SK-N-SH (cell line): ENCODE data around the gene TXNRD2. TPM values are rescaled to one million over a fixed set of nuclear protein-coding genes. Genes with fewer than 3 reads are reported as not detected.

Experiments used
- CTCF ChIA-PET: fragments of 300-600, 350-600 bp; formaldehyde crosslinking; extraction: SDS; loops from one replicate; lab custom pipeline; 2021; lab: Yijun Ruan, JAX
- POLR2A ChIA-PET: fragments of 350-600 bp; sonication (Branson Sonifier 250); formaldehyde crosslinking; extraction: SDS; loops from one replicate; lab custom pipeline; 2020; ENCODE audit warnings: antibody characterized with exemption, inconsistent platforms; lab: Yijun Ruan, JAX
- DNase-seq: peaks from one replicate; pipeline ENCODE4 v3.0.0; 2012
- H2AFZ ChIP-seq: fragments of 200-600 bp; sonication (generic); 2 replicates; pipeline ENCODE4 v1.8.1; 2016; ENCODE audit warnings: antibody characterized with exemption, mild to moderate bottlenecking, low read depth
- H3F3A ChIP-seq: fragments of 200-600 bp; sonication (generic); replicated peaks from 2 replicates; pipeline ENCODE3; 2016; ENCODE audit warnings: antibody characterized with exemption, mild to moderate bottlenecking; ENCODE audit not compliant: insufficient read depth
- H3K27ac ChIP-seq, 2 experiments: fragments of 200-500 bp in 1 of 2; fragments of 200-600 bp in 1 of 2; sonication (Bioruptor generic) in 1 of 2; sonication (generic), shearing (Covaris generic) in 1 of 2; 2 replicates each; pipeline versions ENCODE4 v1.5.1 to v1.6.1; 2014 to 2016; ENCODE audit warnings: low read depth in 2 of 2, inconsistent platforms in 1 of 2, low read length in 1 of 2, mild to moderate bottlenecking in 1 of 2, mixed read lengths in 1 of 2
- H3K27me3 ChIP-seq: fragments of 200-600 bp; sonication (generic), shearing (Covaris generic); 2 replicates; pipeline ENCODE4 v1.6.1; 2016; ENCODE audit warnings: mixed run types; ENCODE audit not compliant: insufficient read depth
- H3K36me3 ChIP-seq, 2 experiments: fragments of 200-500 bp in 1 of 2; fragments of 200-600 bp in 1 of 2; sonication (Bioruptor generic) in 1 of 2; sonication (generic) in 1 of 2; replicated peaks in 1 of 2; 2 replicates each; pipeline versions ENCODE3 to v1.5.1; 2014 to 2016; ENCODE audit warnings: low read length in 1 of 2, mild to moderate bottlenecking in 1 of 2; ENCODE audit not compliant: insufficient read depth in 2 of 2, control insufficient read depth in 1 of 2
- H3K4me1 ChIP-seq, 2 experiments: fragments of 200-500 bp in 1 of 2; fragments of 200-600 bp in 1 of 2; sonication (Bioruptor generic) in 1 of 2; sonication (generic), shearing (Covaris generic) in 1 of 2; 2 replicates each; pipeline versions ENCODE4 v1.5.1 to v1.6.1; 2014 to 2016; ENCODE audit warnings: low read depth in 1 of 2, low read length in 1 of 2, mixed run types in 1 of 2; ENCODE audit not compliant: insufficient read depth in 2 of 2, control insufficient read depth in 1 of 2
- H3K4me2 ChIP-seq: fragments of 200-600 bp; sonication (generic), shearing (Covaris generic); 2 replicates; pipeline ENCODE4 v1.6.1; 2017; ENCODE audit warnings: mixed run types
- H3K4me3 ChIP-seq, 2 experiments: fragments of 200-500 bp in 1 of 2; fragments of 200-600 bp in 1 of 2; sonication (Bioruptor generic) in 1 of 2; sonication (generic), shearing (Covaris generic) in 1 of 2; 2 replicates each; pipeline versions ENCODE4 v1.5.1 to v1.8.1; 2014 to 2016; ENCODE audit warnings: low read depth in 2 of 2, inconsistent platforms in 1 of 2, low read length in 1 of 2, mild to moderate bottlenecking in 1 of 2, mixed read lengths in 1 of 2, moderate library complexity in 1 of 2
- H3K79me2 ChIP-seq: fragments of 200-600 bp; sonication (generic); 2 replicates; pipeline ENCODE4 v1.8.1; 2017; ENCODE audit warnings: mild to moderate bottlenecking; ENCODE audit not compliant: insufficient read depth
- H3K9ac ChIP-seq: fragments of 200-600 bp; sonication (generic); 2 replicates; pipeline ENCODE4 v1.6.1; 2017; ENCODE audit warnings: mixed run types
- H3K9me2 ChIP-seq: fragments of 200-600 bp; sonication (generic); 2 replicates; pipeline ENCODE4 v1.6.1; 2017; ENCODE audit warnings: mixed run types
- H3K9me3 ChIP-seq: fragments of 200-600 bp; sonication (generic); 2 replicates; pipeline ENCODE4 v1.6.1; 2017; ENCODE audit warnings: mixed run types, mild to moderate bottlenecking, moderate library complexity
- H4K20me1 ChIP-seq: fragments of 200-600 bp; sonication (generic); 2 replicates; pipeline ENCODE4 v1.6.1; 2017; ENCODE audit warnings: mild to moderate bottlenecking, mixed run types; ENCODE audit not compliant: insufficient read depth
- EZH2phosphoT487 ChIP-seq: fragments of 200-600 bp; sonication (generic); IDR thresholded peaks from 2 replicates; pipeline ENCODE4 v1.6.1; 2017; ENCODE audit warnings: low read depth, mixed run types, mild to moderate bottlenecking, antibody characterized with exemption, moderate library complexity, borderline replicate concordance
- FOSL2 ChIP-seq: IDR thresholded peaks from 2 replicates; pipeline ENCODE4 v1.4.0; 2012; ENCODE audit warnings: low read depth, mild to moderate bottlenecking, moderate library complexity, borderline replicate concordance
- FOXJ3 ChIP-seq: sonication (generic); formaldehyde crosslinking; IDR thresholded peaks from 2 replicates; pipeline ENCODE4 v1.5.1; 2020; ENCODE audit warnings: mild to moderate bottlenecking, missing genetic modification reagents
- JUND ChIP-seq: IDR thresholded peaks from 2 replicates; pipeline ENCODE4 v1.4.0; 2012
- MEF2A ChIP-seq: IDR thresholded peaks from 2 replicates; pipeline ENCODE4 v1.4.0; 2012; ENCODE audit warnings: low read depth, borderline replicate concordance
- NFIC ChIP-seq: IDR thresholded peaks from 2 replicates; pipeline ENCODE4 v1.4.0; 2012; ENCODE audit warnings: borderline replicate concordance
- POLR2AphosphoS5 ChIP-seq: IDR thresholded peaks from 2 replicates; pipeline ENCODE4 v1.6.1; 2012; ENCODE audit warnings: low read depth, low read length
- RCOR1 ChIP-seq: fragments of 150-350 bp; IDR thresholded peaks from 2 replicates; pipeline ENCODE4 v1.6.1; 2017; ENCODE audit warnings: antibody characterized with exemption, low read length
- REST ChIP-seq: IDR thresholded peaks from 2 replicates; pipeline ENCODE4 v1.6.1; 2012; ENCODE audit warnings: mild to moderate bottlenecking, low read depth, low read length, moderate library complexity
- RFX5 ChIP-seq: IDR thresholded peaks from 2 replicates; pipeline ENCODE4 v1.6.1; 2012; ENCODE audit warnings: mild to moderate bottlenecking, improper control_type of control experiment, low read length
- SIN3A ChIP-seq: IDR thresholded peaks from 2 replicates; pipeline ENCODE4 v1.6.1; 2012; ENCODE audit warnings: low read depth, mild to moderate bottlenecking, low read length, moderate library complexity, borderline replicate concordance
- TCF12 ChIP-seq: IDR thresholded peaks from 2 replicates; pipeline ENCODE4 v1.4.0; 2012
- TEAD4 ChIP-seq: IDR thresholded peaks from 2 replicates; pipeline ENCODE4 v1.4.0; 2012; ENCODE audit warnings: mild to moderate bottlenecking, borderline replicate concordance; ENCODE audit not compliant: insufficient read depth
- USF1 ChIP-seq: IDR thresholded peaks from 2 replicates; pipeline ENCODE4 v1.4.0; 2012; ENCODE audit warnings: low read depth, borderline replicate concordance
- USF2 ChIP-seq: fragments of 150-350 bp; IDR thresholded peaks from 2 replicates; pipeline ENCODE4 v1.6.1; 2017; ENCODE audit warnings: antibody characterized with exemption, low read length, low read depth, borderline replicate concordance
- WGBS: methylation state at CpG from one replicate; pipeline ENCODE4 v1.1.6; 2017; ENCODE audit warnings: low lambda C conversion rate; 5-methylcytosine and 5-hydroxymethylcytosine counted together
- polyA plus RNA-seq, 3 experiments: library from polyadenylated mRNA; depleted of rRNA; stranded (reverse); fragments of >200 nt; gene quantifications; 2 replicates each; pipeline ENCODE4 v1.2.3, GENCODE V29; 2012
- TF ChIP-seq, protein P1 (sequence below): fragments of 150-350 bp; IDR thresholded peaks from 2 replicates; pipeline ENCODE4 v1.6.1; 2016; ENCODE audit warnings: mild to moderate bottlenecking, low read depth, low read length

Gene TXNRD2
- polyA plus RNA-seq, 1 of the 3 experiments (the other 2 are of a cell fraction), result 34.7 TPM

DNA sequence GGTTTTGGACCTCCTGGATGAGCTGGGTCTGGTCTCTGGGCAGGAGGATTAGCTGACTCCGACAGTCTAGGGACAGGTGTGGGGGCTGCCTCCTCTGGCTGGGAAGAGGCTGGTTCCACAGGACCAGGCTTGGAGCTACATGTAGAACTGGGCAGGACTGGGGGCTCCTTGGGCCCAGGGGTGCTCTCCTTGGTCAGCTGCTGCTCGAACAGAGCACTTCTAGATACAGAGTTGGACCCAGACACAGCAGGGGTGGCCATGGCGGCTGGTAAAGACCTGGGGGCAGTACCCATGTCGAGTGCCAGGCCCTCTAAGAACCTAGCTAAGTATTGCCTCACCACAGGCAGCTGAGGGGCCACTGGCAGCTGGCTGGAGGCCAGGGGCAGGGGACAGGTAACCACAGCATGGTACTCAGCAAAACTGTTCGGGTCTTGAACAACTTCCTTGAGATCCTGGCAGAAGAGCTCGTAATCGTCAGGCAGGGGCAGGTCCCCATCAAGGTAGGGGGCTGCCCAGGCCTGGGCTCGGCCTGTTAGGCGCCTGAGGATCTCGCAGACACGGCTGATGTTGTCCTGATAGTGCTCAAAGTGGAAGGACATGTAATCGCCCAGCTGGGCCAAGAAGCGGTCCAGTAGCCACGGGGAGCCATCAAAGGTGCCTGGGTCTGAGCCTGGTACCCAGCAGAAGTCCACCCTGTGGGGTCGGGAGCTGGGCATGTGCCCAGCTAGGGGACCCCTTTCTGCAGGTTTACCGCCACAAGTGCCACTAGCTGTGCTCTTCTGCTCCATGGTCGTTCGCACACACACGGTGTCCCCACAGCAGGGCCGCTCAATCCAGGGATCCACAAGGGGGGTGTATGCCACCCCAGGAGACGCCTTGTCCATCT is 90.1 kb downstream of the TXNRD2 start:
- H3F3A ChIP-seq, result peaks cover 22% of the 10 kb centered on the region
- ChIA-PET CTCF (interaction anchor here (1.3 to 2.5 kb wide), 2 partner anchors 59 to 121 kb away, joined by 4 to 20 read pairs; no protein-coding TSS in a partner anchor), POLR2A (interaction anchor here (0.9 kb wide), 1 partner anchor 25 kb away, joined by 4 read pairs; no protein-coding TSS in a partner anchor)
- no peak overlapping the region for H3K4me2 ChIP-seq
- H3K27ac ChIP-seq, result no peak overlapping the region
- H3K9ac ChIP-seq, result no peak overlapping the region
- 100% methylated on average over 5 of the region's 21 CpGs for WGBS
- no peak overlapping the region for H3K4me3 ChIP-seq
- H4K20me1 ChIP-seq, result peaks cover 28% of the 10 kb centered on the region; the same call in 1 of the 2 replicates
- peaks cover 18 to 24% of the 10 kb centered on the region in 2 experiments; a peak in 3 of 4 replicates for H3K4me1 ChIP-seq
- H3K79me2 ChIP-seq, result peaks cover 92% of the 10 kb centered on the region
- H3K9me2 ChIP-seq, result no peaks in the 10 kb centered on the region
- DNase-seq, result no peak
- no peak for TF ChIP-seq POLR2AphosphoS5
- no peak for TF ChIP-seq FOXJ3 (CRISPR knock-in tag)
- no peak for TF ChIP-seq TCF12
- no peak for TF ChIP-seq MEF2A
- TF ChIP-seq JUND, result no peak
- TF ChIP-seq EZH2phosphoT487, result no peak
- TF ChIP-seq, protein P1, sequence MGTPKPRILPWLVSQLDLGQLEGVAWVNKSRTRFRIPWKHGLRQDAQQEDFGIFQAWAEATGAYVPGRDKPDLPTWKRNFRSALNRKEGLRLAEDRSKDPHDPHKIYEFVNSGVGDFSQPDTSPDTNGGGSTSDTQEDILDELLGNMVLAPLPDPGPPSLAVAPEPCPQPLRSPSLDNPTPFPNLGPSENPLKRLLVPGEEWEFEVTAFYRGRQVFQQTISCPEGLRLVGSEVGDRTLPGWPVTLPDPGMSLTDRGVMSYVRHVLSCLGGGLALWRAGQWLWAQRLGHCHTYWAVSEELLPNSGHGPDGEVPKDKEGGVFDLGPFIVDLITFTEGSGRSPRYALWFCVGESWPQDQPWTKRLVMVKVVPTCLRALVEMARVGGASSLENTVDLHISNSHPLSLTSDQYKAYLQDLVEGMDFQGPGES, result no peak
- TF ChIP-seq TEAD4, result no peak
- no peak for TF ChIP-seq USF2
- no peak for TF ChIP-seq SIN3A
- TF ChIP-seq USF1, result no peak
- no peak for TF ChIP-seq FOSL2
- TF ChIP-seq NFIC, result no peak
- no peak for TF ChIP-seq RFX5
- TF ChIP-seq RCOR1, result no peak
- TF ChIP-seq REST, result no peak
- no peaks in the 10 kb centered on the region for H3K27me3 ChIP-seq
- H3K9me3 ChIP-seq, result no peaks in the 10 kb centered on the region
- H3K36me3 ChIP-seq, result peaks cover 19 to 26% of the 10 kb centered on the region in 2 experiments
- H2AFZ ChIP-seq, result no peak overlapping the region
